Psoas muscle (tissue), 7 donors: ENCODE data around the gene NXPE1. TPM values are rescaled to one million over a fixed set of nuclear protein-coding genes. Genes with fewer than 3 reads are reported as not detected.

Source experiments
- polyA plus RNA-seq, 3 donors: library from polyadenylated mRNA; stranded (reverse); fragments of 200-250 nt; gene quantifications; one replicate each; pipeline ENCODE4 v1.2.3, GENCODE V29; 2013
- total RNA-seq, 4 donors: library from RNA; stranded (reverse); fragmentation: NEBNext Ultra II Directional in 2 of 4; extraction: Animal tissue kit (Norgen Biotek cat#: 25700) in 2 of 4; gene quantifications; one replicate each; pipeline versions ENCODE4 v1.2.1 to v1.2.4, GENCODE V29; 2021 to 2023
- donor health status: healthy with polysubstance abuse.
- donor health status: DM: no; HTN: no; CAD: no; lungs with moderate emphysema.
- donor health status: Bipolar disorder and iron deficiency.
- donor health status: healthy.
- donor health status: DM: no; HTN: no; CAD: no.
- donor health status: DM: no; HTN: no; CAD: no.
- donor health status: DM: yes; HTN: yes; CAD: no.

NXPE1 gene
- total and polyA plus RNA-seq, 7 donors, result 0.08 to 0.39 (median 0.20) TPM; not detected in 3

Other genes starting within 250 kb of the NXPE1 start
- gene C11orf71, start 159.4 kb downstream of the NXPE1 start, total RNA-seq, result 10 to 100 TPM in 3 of 4 donors, 1 to 10 TPM in 1; 7.8 to 18.1 (median 11.5) TPM
- gene C11orf71, start 159.4 kb downstream of the NXPE1 start, polyA plus RNA-seq, result 10 to 100 TPM in 1 of 3 donors, 1 to 10 TPM in 2; 3.4 to 13.1 (median 5.0) TPM
- 10 to 100 TPM in 3 of 4 donors, 1 to 10 TPM in 1; 9.1 to 24.1 (median 17.3) TPM for gene RBM7, start 159.2 kb downstream of the NXPE1 start, total RNA-seq
- 10 to 100 TPM; 13.7 to 21.7 (median 18.5) TPM for gene RBM7, start 159.2 kb downstream of the NXPE1 start, polyA plus RNA-seq
- gene REXO2, start 120.4 kb downstream of the NXPE1 start, total RNA-seq, result 10 to 100 TPM; 44.1 to 77.4 (median 61.9) TPM
- gene REXO2, start 120.4 kb downstream of the NXPE1 start, polyA plus RNA-seq, result 10 to 100 TPM; 57.4 to 67.8 (median 67.5) TPM
- not detected for gene NXPE4, start 35.9 kb upstream of the NXPE1 start, total RNA-seq
- not detected for gene NXPE4, start 35.9 kb upstream of the NXPE1 start, polyA plus RNA-seq
- gene NXPE2, start 118.6 kb upstream of the NXPE1 start, total RNA-seq, result under 1 TPM in 3 of 4 donors, not detected in 1; 0.12 to 0.30 (median 0.15) TPM
- under 1 TPM; 0.04 to 0.16 (median 0.10) TPM for gene NXPE2, start 118.6 kb upstream of the NXPE1 start, polyA plus RNA-seq